Spleen (tissue), 7 donors: Measurements from ENCODE around the gene TEKT5.

Source experiments
- CTCF ChIP-seq, 11 experiments: fragments of 200-600 bp in 7 of 11; fragments of 450-650 bp in 4 of 11; sonication (generic) in 4 of 11; IDR thresholded peaks in 8 of 11; conservative IDR thresholded peaks in 3 of 11; 1 replicate in 7 of 11; 2 replicates in 4 of 11; pipeline versions ENCODE4 v1.4.0 to v1.8.0; 2016 to 2021; ENCODE audit warnings: antibody characterized with exemption in 11 of 11, inconsistent platforms in 4 of 11, mild to moderate bottlenecking in 1 of 11
- POLR2A ChIP-seq, 3 donors: fragments of 450-650 bp; IDR thresholded peaks; one replicate each; pipeline ENCODE4 v1.5.1; 2017; ENCODE audit warnings: antibody characterized with exemption in 3 of 3, mild to moderate bottlenecking in 1 of 3
- POLR2AphosphoS5 ChIP-seq, 3 donors: sonication (generic); formaldehyde crosslinking; IDR thresholded peaks; one replicate each; pipeline ENCODE4 v1.5.1; 2017; ENCODE audit warnings: antibody characterized with exemption in 3 of 3
- donor health status: DM: no; HTN: no; CAD: no; lungs with moderate emphysema.
- donor health status: DM: no; HTN: no; CAD: no.
- donor health status: DM: no; HTN: no; CAD: no.

- TF ChIP-seq CTCF (IDR thresholded peaks at IDR 0.05 in 8 of 11, conservative IDR thresholded peaks at IDR 0.05 in 3 of 11) (no peak), POLR2AphosphoS5 (IDR thresholded peaks at IDR 0.05) (no peak), POLR2A (IDR thresholded peaks at IDR 0.05) (no peak)
Measured at GRCh38 chr16:10740845-10741208, 46.1 kb upstream of the TEKT5 start.
